HepG2 (cell line): ENCODE measurements around the gene ABCB4.

Source experiments
- FOSL1 ChIP-seq: sonication (generic); formaldehyde crosslinking; IDR thresholded peaks from 2 replicates; pipeline ENCODE4 v1.9.0; 2021; ENCODE audit warnings: missing genetic modification reagents, borderline replicate concordance
- ZFX ChIP-seq: sonication (generic); formaldehyde crosslinking; IDR thresholded peaks from 2 replicates; pipeline ENCODE4 v1.4.0; 2020; ENCODE audit warnings: mild to moderate bottlenecking, low read depth, missing genetic modification reagents, moderate library complexity

- TF ChIP-seq ZFX (CRISPR knock-in tag) (no peak), FOSL1 (CRISPR knock-in tag) (no peak)
These were observed 55.3 kb downstream of the ABCB4 start for GRCh38 chr7:87420173-87420572.
